GM12878 (cell line): ENCODE measurements around the gene STK4. TPM values are rescaled to one million over a fixed set of nuclear protein-coding genes. Genes with fewer than 3 reads are reported as not detected.

Experiments used
- ATAC-seq: fragments of 200-7000 bp; cut with Tn5 transposase; 3 replicates; pipeline ENCODE4 v1.9.1; 2020; ENCODE audit warnings: mild to moderate bottlenecking, moderate library complexity
- BruUV-seq: library from RNA; stranded (reverse); fragments of 400-500 nt; replicated peaks from 2 replicates; lab custom pipeline; 2021; lab: Mats Ljungman, UMichigan
- CTCF ChIA-PET: fragments of 300-600 bp; sonication (Branson Sonifier 250); formaldehyde crosslinking; extraction: SDS; loops from one replicate; lab custom pipeline; 2021; ENCODE audit warnings: inconsistent platforms; lab: Yijun Ruan, JAX
- POLR2A ChIA-PET: fragments of 350-600 bp; formaldehyde crosslinking; extraction: SDS; loops from one replicate; lab custom pipeline; 2021; ENCODE audit warnings: inconsistent platforms; lab: Charles Lee
- RAD21 ChIA-PET: fragments of 300-600 bp; sonication (Branson Sonifier 250); formaldehyde crosslinking; loops from one replicate; lab custom pipeline; 2023; ENCODE audit warnings: antibody characterized with exemption; ENCODE audit not compliant: unreplicated experiment; lab: Charles Lee
- SMC1A ChIA-PET: fragments of 300-600 bp; sonication (Branson Sonifier 250); formaldehyde crosslinking; loops from one replicate; lab custom pipeline; 2023; ENCODE audit not compliant: unreplicated experiment, uncharacterized antibody; lab: Charles Lee
- DNase-seq: peaks from one replicate; pipeline ENCODE4 v3.0.0-alpha.2; 2011; ENCODE audit warnings: low read depth, low spot score
- FAIRE-seq: peaks from 3 replicates; lab custom pipeline; 2011; peaks lifted over from hg19 to GRCh38; lab: Jason Lieb, UNC
- H2AFZ ChIP-seq: 2 replicates; pipeline ENCODE4 v1.6.0; 2011; ENCODE audit warnings: low read depth, low read length, control low read depth; ENCODE audit not compliant: control insufficient read depth
- H3K27ac ChIP-seq: 2 replicates; pipeline ENCODE4 v1.5.1; 2011; ENCODE audit warnings: control low read depth; ENCODE audit not compliant: control insufficient read depth, insufficient read depth
- H3K27me3 ChIP-seq, 2 experiments: replicated peaks in 1 of 2; 2 replicates each; pipeline versions ENCODE4 v1.6.0 to v1.6.1; 2011; ENCODE audit warnings: low read length in 1 of 2; ENCODE audit not compliant: control insufficient read depth in 2 of 2, insufficient read depth in 2 of 2
- H3K36me3 ChIP-seq, 2 experiments: 2 replicates each; pipeline ENCODE4 v1.5.1; 2011; ENCODE audit warnings: low read length in 1 of 2; ENCODE audit not compliant: control insufficient read depth in 2 of 2, insufficient read depth in 2 of 2
- H3K4me1 ChIP-seq: 2 replicates; pipeline ENCODE4 v1.6.1; 2011; ENCODE audit warnings: mild to moderate bottlenecking, low read length, moderate library complexity, mixed read lengths; ENCODE audit not compliant: control insufficient read depth, insufficient read depth
- H3K4me2 ChIP-seq: 2 replicates; pipeline ENCODE4 v1.6.0; 2011; ENCODE audit warnings: control low read depth; ENCODE audit not compliant: control insufficient read depth, insufficient read depth
- H3K4me3 ChIP-seq: fragments of 200-600 bp; sonication (generic); 2 replicates; pipeline ENCODE4 v1.5.1; 2016
- H3K79me2 ChIP-seq: 2 replicates; pipeline ENCODE4 v1.6.0; 2011; ENCODE audit warnings: low read length; ENCODE audit not compliant: control insufficient read depth, insufficient read depth
- H3K9ac ChIP-seq: 2 replicates; pipeline ENCODE4 v1.8.0; 2011; ENCODE audit warnings: low read length, control low read depth, mixed read lengths; ENCODE audit not compliant: control insufficient read depth, insufficient read depth
- H3K9me3 ChIP-seq: replicated peaks from 3 replicates; pipeline ENCODE4 v1.5.1; 2011; ENCODE audit warnings: mild to moderate bottlenecking, low read length; ENCODE audit not compliant: control insufficient read depth, insufficient read depth
- H4K20me1 ChIP-seq: 2 replicates; pipeline ENCODE4 v1.6.0; 2011; ENCODE audit not compliant: control insufficient read depth, insufficient read depth
- BCL11A ChIP-seq: IDR thresholded peaks from 2 replicates; pipeline ENCODE4 v1.6.1; 2011; ENCODE audit warnings: low read depth, low read length
- GATAD2B ChIP-seq: fragments of 450-650 bp; conservative IDR thresholded peaks from 2 replicates; pipeline ENCODE4 v1.6.1; 2017; ENCODE audit warnings: low read depth, mild to moderate bottlenecking, moderate library complexity
- NBN ChIP-seq: fragments of 450-650 bp; IDR thresholded peaks from 2 replicates; pipeline ENCODE4 v1.6.1; 2016
- RAD51 ChIP-seq: fragments of 450-650 bp; IDR thresholded peaks from 2 replicates; pipeline ENCODE4 v1.6.1; 2016; ENCODE audit warnings: moderate library complexity, mild to moderate bottlenecking, inconsistent platforms
- SREBF1 ChIP-seq: IDR thresholded peaks from 2 replicates; pipeline ENCODE4 v1.6.1; 2012; ENCODE audit warnings: mild to moderate bottlenecking, low read length
- ZNF24 ChIP-seq: fragments of 450-650 bp; IDR thresholded peaks from 2 replicates; pipeline ENCODE4 v1.6.1; 2017; ENCODE audit warnings: antibody characterized with exemption, mild to moderate bottlenecking
- WGBS: methylation state at CpG from one replicate; pipeline ENCODE4 v1.1.6; 2016; ENCODE audit warnings: low lambda C conversion rate; ENCODE audit not compliant: insufficient replicate concordance, insufficient coverage; ENCODE audit errors: missing lambda C conversion rate; 5-methylcytosine and 5-hydroxymethylcytosine counted together
- in situ Hi-C: fragments of 300-500 bp; cut with MboI; formaldehyde crosslinking; loops from 9 replicates; pipeline ENCODE4 v1.14.3; 2018; ENCODE audit warnings: mixed read lengths
- intact Hi-C: fragments of 100-400 bp; cut with micrococcal nuclease; formaldehyde crosslinking; loops from one replicate; pipeline ENCODE4 v1.14.2; 2022; ENCODE audit not compliant: unreplicated experiment
- polyA plus RNA-seq, 11 experiments: library from polyadenylated mRNA; depleted of rRNA in 4 of 11; unstranded in 6 of 11; stranded (reverse) in 5 of 11; fragments of >200 nt; fragmentation: Nextera tagmentation in 4 of 11; fragmentation: Illumina TruSeq in 1 of 11; extraction: Ambion mirVana in 4 of 11; extraction: Trizol in 1 of 11; gene quantifications; 1 replicate in 1 of 11; 2 replicates in 10 of 11; pipeline versions ENCODE4 v1.2.1 to v1.2.3, GENCODE V29; 2011 to 2016; ENCODE audit warnings: inconsistent platforms in 2 of 11, missing spikeins in 2 of 11, low read depth in 1 of 11
- total RNA-seq, 4 experiments: library from RNA; depleted of rRNA in 3 of 4; stranded (reverse); fragments of >200 nt in 3 of 4; fragmentation: Illumina TruSeq in 1 of 4; extraction: Trizol in 1 of 4; gene quantifications; 2 replicates each; pipeline versions ENCODE4 v1.2.1 to v1.2.3, GENCODE V29; 2013 to 2021
- TF ChIP-seq, protein P1 (sequence below): IDR thresholded peaks from 2 replicates; pipeline ENCODE4 v1.6.1; 2011; ENCODE audit warnings: borderline replicate concordance, low read depth, mild to moderate bottlenecking, moderate library complexity, mixed read lengths, low read length; ENCODE audit not compliant: insufficient read depth; ENCODE audit errors: extremely low read length
- TF ChIP-seq, protein P2 (sequence below): fragments of 450-650 bp; formaldehyde crosslinking; IDR thresholded peaks from 2 replicates; pipeline ENCODE4 v1.4.0; 2020; ENCODE audit warnings: mild to moderate bottlenecking, moderate library complexity

Gene STK4
- total and polyA plus RNA-seq, 10 of the 15 experiments (the other 5 are each of a cell fraction or from before 2014, with no cell fraction given): 24.0 to 135 (median 89.7) TPM

DNA sequence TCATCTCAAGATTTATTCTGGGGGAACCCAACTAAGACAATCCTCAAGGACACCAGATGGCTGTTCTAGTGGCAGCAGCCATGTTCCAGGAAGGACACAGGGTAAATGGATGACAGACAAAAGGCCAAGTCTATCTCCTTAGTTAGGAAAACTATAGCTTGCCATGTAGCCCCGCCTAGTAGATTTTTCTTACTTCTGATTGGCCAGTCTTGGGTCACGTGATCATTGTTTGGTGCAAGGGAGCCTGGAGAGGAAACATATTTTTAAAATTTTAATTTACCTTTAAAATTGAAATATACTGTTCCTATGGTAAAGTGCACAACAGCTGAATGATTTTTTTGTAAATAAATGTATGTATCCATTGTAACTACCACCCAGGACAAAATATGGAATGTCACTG is 139.0 kb downstream of the STK4 start:
- no TSS peak for BruUV-seq
- Histone ChIP-seq H3K9ac (no peak overlapping the region), H3K27me3 (peaks cover 4 to 5% of the 10 kb centered on the region in 2 experiments), H3K9me3 (no peaks in the 10 kb centered on the region), H3K36me3 (no peaks in the 10 kb centered on the region), H4K20me1 (no peaks in the 10 kb centered on the region), H3K4me1 (no peaks in the 10 kb centered on the region), H3K4me3 (no peak overlapping the region), H3K79me2 (no peaks in the 10 kb centered on the region), H3K4me2 (no peak overlapping the region), H2AFZ (no peak overlapping the region), H3K27ac (no peak overlapping the region)
- ChIA-PET RAD21 (interaction anchor here (1.0 to 2.1 kb wide), 2 partner anchors 9 to 61 kb away, joined by 3 to 5 read pairs; no protein-coding TSS in a partner anchor), SMC1A (interaction anchor here (0.6 to 1.4 kb wide), 4 partner anchors 9 to 182 kb away, joined by 3 to 5 read pairs (median 4); no protein-coding TSS in a partner anchor), CTCF (interaction anchor here (0.6 to 4.1 kb wide), 6 partner anchors 8 to 182 kb away, joined by 3 to 33 read pairs (median 3); partner anchors contain the start of gene WFDC5), POLR2A (no interaction called here)
- TF ChIP-seq SREBF1 (no peak), RAD51 (peak; percentile 85)
- TF ChIP-seq, protein P1, sequence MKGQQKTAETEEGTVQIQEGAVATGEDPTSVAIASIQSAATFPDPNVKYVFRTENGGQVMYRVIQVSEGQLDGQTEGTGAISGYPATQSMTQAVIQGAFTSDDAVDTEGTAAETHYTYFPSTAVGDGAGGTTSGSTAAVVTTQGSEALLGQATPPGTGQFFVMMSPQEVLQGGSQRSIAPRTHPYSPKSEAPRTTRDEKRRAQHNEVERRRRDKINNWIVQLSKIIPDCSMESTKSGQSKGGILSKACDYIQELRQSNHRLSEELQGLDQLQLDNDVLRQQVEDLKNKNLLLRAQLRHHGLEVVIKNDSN: peak; percentile 9
- intact Hi-C loops: no loop called here
- ATAC-seq (no peak), DNase-seq (no peak), FAIRE-seq (no peak)
- in situ Hi-C loops: no loop called here
- 39% methylated on average over 2 of the region's 2 CpGs for WGBS

DNA sequence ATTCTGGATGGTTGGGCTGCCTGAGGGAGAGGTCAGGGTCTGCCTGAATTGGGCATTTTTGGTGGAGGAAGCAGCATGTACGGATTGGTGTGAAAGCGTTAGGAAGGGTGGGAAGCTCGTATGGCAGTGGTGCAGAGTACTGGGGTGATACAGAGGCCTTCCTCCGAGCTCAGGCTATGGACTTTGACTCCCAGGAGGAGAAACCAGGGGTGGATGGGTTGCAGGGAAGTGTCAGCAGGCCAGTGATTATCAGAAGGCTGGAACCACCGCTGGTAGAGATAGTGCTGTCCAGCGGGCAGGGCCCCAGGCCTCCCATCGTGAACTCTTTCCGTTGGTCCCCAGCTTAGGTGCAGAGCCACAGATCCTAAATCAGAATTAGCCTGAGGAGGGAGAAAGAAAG is 143.3 kb downstream of the STK4 start:
- Histone ChIP-seq H3K27ac (no peak overlapping the region), H3K9me3 (no peaks in the 10 kb centered on the region), H2AFZ (no peak overlapping the region), H3K4me1 (no peaks in the 10 kb centered on the region), H3K4me3 (no peak overlapping the region), H3K4me2 (no peak overlapping the region), H3K36me3 (no peaks in the 10 kb centered on the region), H3K79me2 (no peaks in the 10 kb centered on the region), H4K20me1 (no peaks in the 10 kb centered on the region), H3K27me3 (peaks cover 2 to 3% of the 10 kb centered on the region in 2 experiments; a peak in 3 of 4 replicates), H3K9ac (no peak overlapping the region)
- intact Hi-C loops (no loop called here), in situ Hi-C loops (no loop called here)
- DNase-seq (no peak), ATAC-seq (no peak), FAIRE-seq (no peak)
- no TSS peak for BruUV-seq
- POLR2A ChIA-PET: no interaction called here
- CTCF ChIA-PET: interaction anchor here (0.7 to 5.9 kb wide), 4 partner anchors 12 to 185 kb away, joined by 3 to 67 read pairs (median 22); no protein-coding TSS in a partner anchor
- RAD21 ChIA-PET: interaction anchor here (0.5 kb wide), 1 partner anchor 14 kb away, joined by 4 read pairs; no protein-coding TSS in a partner anchor
- WGBS: 63% methylated on average over 8 of the region's 8 CpGs
- SMC1A ChIA-PET: interaction anchor here (1.1 to 6.4 kb wide), 2 partner anchors 66 to 98 kb away, joined by 3 to 25 read pairs; no protein-coding TSS in a partner anchor
- no peak for TF ChIP-seq ZNF24
- no peak for TF ChIP-seq BCL11A
- TF ChIP-seq GATAD2B: no peak
- no peak for TF ChIP-seq NBN
- TF ChIP-seq, protein P2, sequence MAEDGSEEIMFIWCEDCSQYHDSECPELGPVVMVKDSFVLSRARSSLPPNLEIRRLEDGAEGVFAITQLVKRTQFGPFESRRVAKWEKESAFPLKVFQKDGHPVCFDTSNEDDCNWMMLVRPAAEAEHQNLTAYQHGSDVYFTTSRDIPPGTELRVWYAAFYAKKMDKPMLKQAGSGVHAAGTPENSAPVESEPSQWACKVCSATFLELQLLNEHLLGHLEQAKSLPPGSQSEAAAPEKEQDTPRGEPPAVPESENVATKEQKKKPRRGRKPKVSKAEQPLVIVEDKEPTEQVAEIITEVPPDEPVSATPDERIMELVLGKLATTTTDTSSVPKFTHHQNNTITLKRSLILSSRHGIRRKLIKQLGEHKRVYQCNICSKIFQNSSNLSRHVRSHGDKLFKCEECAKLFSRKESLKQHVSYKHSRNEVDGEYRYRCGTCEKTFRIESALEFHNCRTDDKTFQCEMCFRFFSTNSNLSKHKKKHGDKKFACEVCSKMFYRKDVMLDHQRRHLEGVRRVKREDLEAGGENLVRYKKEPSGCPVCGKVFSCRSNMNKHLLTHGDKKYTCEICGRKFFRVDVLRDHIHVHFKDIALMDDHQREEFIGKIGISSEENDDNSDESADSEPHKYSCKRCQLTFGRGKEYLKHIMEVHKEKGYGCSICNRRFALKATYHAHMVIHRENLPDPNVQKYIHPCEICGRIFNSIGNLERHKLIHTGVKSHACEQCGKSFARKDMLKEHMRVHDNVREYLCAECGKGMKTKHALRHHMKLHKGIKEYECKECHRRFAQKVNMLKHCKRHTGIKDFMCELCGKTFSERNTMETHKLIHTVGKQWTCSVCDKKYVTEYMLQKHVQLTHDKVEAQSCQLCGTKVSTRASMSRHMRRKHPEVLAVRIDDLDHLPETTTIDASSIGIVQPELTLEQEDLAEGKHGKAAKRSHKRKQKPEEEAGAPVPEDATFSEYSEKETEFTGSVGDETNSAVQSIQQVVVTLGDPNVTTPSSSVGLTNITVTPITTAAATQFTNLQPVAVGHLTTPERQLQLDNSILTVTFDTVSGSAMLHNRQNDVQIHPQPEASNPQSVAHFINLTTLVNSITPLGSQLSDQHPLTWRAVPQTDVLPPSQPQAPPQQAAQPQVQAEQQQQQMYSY: no peak
